GM23338 (cell line): ENCODE results near the gene MUC6. TPM values are rescaled to one million over a fixed set of nuclear protein-coding genes. Genes with fewer than 3 reads are reported as not detected.
A peak's percentile ranks its signal among the peaks of the same experiment; 100 is the strongest.

ENCODE experiments used
- ATAC-seq: fragments of 200-7000 bp; cut with Tn5 transposase; 3 replicates; pipeline ENCODE4 v1.9.1; 2020
- DNase-seq: peaks from one replicate; pipeline ENCODE4 v3.0.0-alpha.2; 2015; ENCODE audit warnings: low spot score
- H2AFZ ChIP-seq: fragments of 200-600 bp; sonication (generic); 2 replicates; pipeline ENCODE4 v1.8.0; 2016; ENCODE audit warnings: antibody characterized with exemption, mild to moderate bottlenecking, moderate library complexity
- H3F3A ChIP-seq: fragments of 200-600 bp; sonication (generic); replicated peaks from 2 replicates; pipeline ENCODE4 v1.8.0; 2017; ENCODE audit warnings: antibody characterized with exemption, mixed run types, low read depth
- H3K27ac ChIP-seq: fragments of 200-600 bp; sonication (generic); 2 replicates; pipeline ENCODE4 v1.6.1; 2016; ENCODE audit warnings: low read depth
- H3K27me3 ChIP-seq: fragments of 200-600 bp; sonication (generic); 2 replicates; pipeline ENCODE4 v1.8.0; 2016; ENCODE audit warnings: mild to moderate bottlenecking, mixed run types, moderate library complexity; ENCODE audit not compliant: insufficient read depth
- H3K36me3 ChIP-seq: fragments of 200-600 bp; sonication (generic); 2 replicates; pipeline ENCODE4 v1.8.0; 2016; ENCODE audit warnings: mild to moderate bottlenecking; ENCODE audit not compliant: insufficient read depth
- H3K4me1 ChIP-seq: fragments of 200-600 bp; sonication (generic); 2 replicates; pipeline ENCODE4 v1.8.0; 2016; ENCODE audit warnings: mild to moderate bottlenecking, moderate library complexity; ENCODE audit not compliant: insufficient read depth
- H3K4me2 ChIP-seq: fragments of 200-600 bp; sonication (generic); 2 replicates; pipeline ENCODE4 v1.7.1; 2017; ENCODE audit warnings: mixed run types
- H3K4me3 ChIP-seq: fragments of 200-600 bp; sonication (generic); 2 replicates; pipeline ENCODE4 v1.6.1; 2016; ENCODE audit warnings: mixed run types
- H3K79me2 ChIP-seq: fragments of 200-600 bp; sonication (generic); replicated peaks from 2 replicates; pipeline ENCODE4 v1.8.0; 2017; ENCODE audit warnings: mild to moderate bottlenecking; ENCODE audit not compliant: insufficient read depth
- H3K9me2 ChIP-seq: fragments of 200-600 bp; sonication (generic); 2 replicates; pipeline ENCODE4 v1.8.0; 2017; ENCODE audit not compliant: insufficient read depth
- H4K20me1 ChIP-seq: fragments of 200-600 bp; sonication (generic); replicated peaks from 2 replicates; pipeline ENCODE4 v1.8.0; 2017; ENCODE audit warnings: mild to moderate bottlenecking; ENCODE audit not compliant: insufficient read depth
- H3K27ac Mint-ChIP-seq: 2 replicates; pipeline ENCODE4 v1.8.0; 2020; ENCODE audit warnings: inconsistent platforms, mild to moderate bottlenecking, moderate library complexity, mixed read lengths
- H3K27me3 Mint-ChIP-seq: 3 replicates; pipeline ENCODE4 v1.8.0; 2022; ENCODE audit warnings: low read depth, mild to moderate bottlenecking, moderate library complexity, mixed read lengths, inconsistent platforms; ENCODE audit not compliant: insufficient read depth, poor library complexity
- H3K36me3 Mint-ChIP-seq: 3 replicates; pipeline ENCODE4 v1.8.0; 2021; ENCODE audit warnings: low read depth, mild to moderate bottlenecking, inconsistent platforms, moderate library complexity, mixed read lengths
- H3K4me1 Mint-ChIP-seq: 3 replicates; pipeline ENCODE4 v1.8.0; 2020; ENCODE audit warnings: mild to moderate bottlenecking, inconsistent platforms, mixed read lengths
- H3K4me3 Mint-ChIP-seq: 3 replicates; pipeline ENCODE4 v1.8.0; 2021; ENCODE audit warnings: moderate library complexity, mild to moderate bottlenecking, inconsistent platforms, mixed read lengths
- H3K9me3 Mint-ChIP-seq: 3 replicates; pipeline ENCODE4 v1.8.0; 2020; ENCODE audit warnings: moderate library complexity, mild to moderate bottlenecking, inconsistent platforms, mixed read lengths
- CREB1 ChIP-seq: fragments of 250-450 bp; sonication (Bioruptor Pico); IDR thresholded peaks from 2 replicates; pipeline ENCODE4 v1.5.0; 2020; ENCODE audit warnings: low read depth, mild to moderate bottlenecking, moderate library complexity
- EZH2 ChIP-seq: fragments of 200-600 bp; sonication (generic); IDR thresholded peaks from one replicate; pipeline ENCODE4 v1.8.0; 2017; ENCODE audit warnings: antibody characterized with exemption, mild to moderate bottlenecking, low read depth; ENCODE audit not compliant: unreplicated experiment
- JUNB ChIP-seq: IDR thresholded peaks from one replicate; pipeline ENCODE4 v1.6.1; 2016; ENCODE audit warnings: antibody characterized with exemption; ENCODE audit not compliant: unreplicated experiment
- NANOG ChIP-seq: IDR thresholded peaks from 2 replicates; pipeline ENCODE4 v1.6.1; 2016; ENCODE audit warnings: antibody characterized with exemption, borderline replicate concordance
- POLR2AphosphoS5 ChIP-seq: IDR thresholded peaks from 2 replicates; pipeline ENCODE4 v1.6.1; 2016; ENCODE audit warnings: antibody characterized with exemption, low read depth
- STAT1 ChIP-seq: IDR thresholded peaks from one replicate; pipeline ENCODE4 v1.6.1; 2016; ENCODE audit warnings: antibody characterized with exemption; ENCODE audit not compliant: unreplicated experiment
- ZNF114 ChIP-seq: fragments of 250-450 bp; sonication (Bioruptor Pico); IDR thresholded peaks from 2 replicates; pipeline ENCODE4 v1.5.0; 2020; ENCODE audit warnings: mild to moderate bottlenecking, moderate library complexity
- ZNF331 ChIP-seq: fragments of 250-450 bp; sonication (Bioruptor Pico); IDR thresholded peaks from 2 replicates; pipeline ENCODE4 v1.5.0; 2020; ENCODE audit warnings: low read depth, mild to moderate bottlenecking, moderate library complexity
- polyA plus RNA-seq: library from polyadenylated mRNA; unstranded; fragments of >200 nt; fragmentation: Nextera tagmentation; extraction: Ambion mirVana; gene quantifications from 2 replicates; pipeline ENCODE4 v1.2.1, GENCODE V29; 2016
- total RNA-seq: library from RNA; depleted of rRNA; stranded (reverse); fragments of >200 nt; shearing (Covaris generic); gene quantifications from 2 replicates; pipeline ENCODE4 v1.2.3, GENCODE V29; 2014
- TF ChIP-seq, protein P1 (sequence below), 2 experiments: fragments of 200-600 bp in 1 of 2; sonication (generic) in 1 of 2; conservative IDR thresholded peaks; 2 replicates each; pipeline versions ENCODE4 v1.5.1 to v1.6.1; 2016 to 2017; ENCODE audit warnings: antibody characterized with exemption in 2 of 2, low read depth in 2 of 2, mild to moderate bottlenecking in 2 of 2, moderate library complexity in 1 of 2
- TF ChIP-seq, protein P2 (sequence below): IDR thresholded peaks from 2 replicates; pipeline ENCODE4 v1.6.1; 2016; ENCODE audit warnings: antibody characterized with exemption

The MUC6 gene
- total and polyA plus RNA-seq, 2 experiments from 2014 or later = not detected

DNA sequence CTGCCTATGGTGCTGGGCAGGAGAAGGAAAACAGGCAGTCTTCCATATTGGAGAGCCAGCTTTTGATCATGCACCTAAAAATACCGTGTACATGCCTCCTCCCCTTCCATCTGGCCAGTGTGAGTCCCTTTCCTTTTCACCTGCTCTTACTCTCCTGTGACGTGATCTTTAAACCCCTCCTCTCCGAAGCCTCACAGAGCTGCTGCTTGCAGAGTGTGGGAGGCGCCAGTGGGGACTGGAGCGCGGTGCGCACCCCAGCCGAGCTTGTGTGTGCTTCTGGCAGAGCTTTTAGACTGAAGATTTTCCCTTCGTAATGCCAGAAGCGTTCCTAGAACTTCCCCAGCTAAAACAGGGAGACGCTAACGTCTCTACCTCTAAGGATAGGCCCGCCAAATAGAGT is 29.8 kb downstream of the MUC6 start:
- Histone ChIP-seq H2AFZ (no peak overlapping the region), H3K27ac (0 out of 2 replicates have a peak overlapping the region, but pooled peaks have one; percentile 50), H3F3A (no peaks in the 10 kb centered on the region), H3K4me2 (no peak overlapping the region), H3K27me3 (no peaks in the 10 kb centered on the region), H3K4me1 (no peaks in the 10 kb centered on the region), H3K9me2 (no peaks in the 10 kb centered on the region), H3K36me3 (peaks cover 11% of the 10 kb centered on the region; the same call in 1 of the 2 replicates), H4K20me1 (peaks cover 12% of the 10 kb centered on the region), H3K79me2 (no peaks in the 10 kb centered on the region), H3K4me3 (no peak overlapping the region)
- ATAC-seq (no peak), DNase-seq (no peak)
- H3K36me3 Mint-ChIP-seq = peaks cover 44% of the 10 kb centered on the region
- TF ChIP-seq POLR2AphosphoS5 (no peak), CREB1 (CRISPR knock-in tag) (no peak), EZH2 (no peak), ZNF114 (no peak), STAT1 (no peak), JUNB (no peak), NANOG (no peak)
- TF ChIP-seq, protein P1, sequence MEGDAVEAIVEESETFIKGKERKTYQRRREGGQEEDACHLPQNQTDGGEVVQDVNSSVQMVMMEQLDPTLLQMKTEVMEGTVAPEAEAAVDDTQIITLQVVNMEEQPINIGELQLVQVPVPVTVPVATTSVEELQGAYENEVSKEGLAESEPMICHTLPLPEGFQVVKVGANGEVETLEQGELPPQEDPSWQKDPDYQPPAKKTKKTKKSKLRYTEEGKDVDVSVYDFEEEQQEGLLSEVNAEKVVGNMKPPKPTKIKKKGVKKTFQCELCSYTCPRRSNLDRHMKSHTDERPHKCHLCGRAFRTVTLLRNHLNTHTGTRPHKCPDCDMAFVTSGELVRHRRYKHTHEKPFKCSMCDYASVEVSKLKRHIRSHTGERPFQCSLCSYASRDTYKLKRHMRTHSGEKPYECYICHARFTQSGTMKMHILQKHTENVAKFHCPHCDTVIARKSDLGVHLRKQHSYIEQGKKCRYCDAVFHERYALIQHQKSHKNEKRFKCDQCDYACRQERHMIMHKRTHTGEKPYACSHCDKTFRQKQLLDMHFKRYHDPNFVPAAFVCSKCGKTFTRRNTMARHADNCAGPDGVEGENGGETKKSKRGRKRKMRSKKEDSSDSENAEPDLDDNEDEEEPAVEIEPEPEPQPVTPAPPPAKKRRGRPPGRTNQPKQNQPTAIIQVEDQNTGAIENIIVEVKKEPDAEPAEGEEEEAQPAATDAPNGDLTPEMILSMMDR (conservative IDR thresholded peaks at IDR 0.05; ENCODE audit: low read depth in 2 of 2) = no peak
- TF ChIP-seq, protein P2, sequence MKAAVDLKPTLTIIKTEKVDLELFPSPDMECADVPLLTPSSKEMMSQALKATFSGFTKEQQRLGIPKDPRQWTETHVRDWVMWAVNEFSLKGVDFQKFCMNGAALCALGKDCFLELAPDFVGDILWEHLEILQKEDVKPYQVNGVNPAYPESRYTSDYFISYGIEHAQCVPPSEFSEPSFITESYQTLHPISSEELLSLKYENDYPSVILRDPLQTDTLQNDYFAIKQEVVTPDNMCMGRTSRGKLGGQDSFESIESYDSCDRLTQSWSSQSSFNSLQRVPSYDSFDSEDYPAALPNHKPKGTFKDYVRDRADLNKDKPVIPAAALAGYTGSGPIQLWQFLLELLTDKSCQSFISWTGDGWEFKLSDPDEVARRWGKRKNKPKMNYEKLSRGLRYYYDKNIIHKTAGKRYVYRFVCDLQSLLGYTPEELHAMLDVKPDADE = no peak
- no peaks in the 10 kb centered on the region; the same call in 2 of the 3 replicates for H3K4me1 Mint-ChIP-seq
- no peaks in the 10 kb centered on the region; the same call in 1 of the 3 replicates for H3K9me3 Mint-ChIP-seq
- H3K27me3 Mint-ChIP-seq = peaks cover 7% of the 10 kb centered on the region
- no peak overlapping the region for H3K4me3 Mint-ChIP-seq
- 0 out of 2 replicates have a peak overlapping the region, but pooled peaks have one; percentile 43 for H3K27ac Mint-ChIP-seq

DNA sequence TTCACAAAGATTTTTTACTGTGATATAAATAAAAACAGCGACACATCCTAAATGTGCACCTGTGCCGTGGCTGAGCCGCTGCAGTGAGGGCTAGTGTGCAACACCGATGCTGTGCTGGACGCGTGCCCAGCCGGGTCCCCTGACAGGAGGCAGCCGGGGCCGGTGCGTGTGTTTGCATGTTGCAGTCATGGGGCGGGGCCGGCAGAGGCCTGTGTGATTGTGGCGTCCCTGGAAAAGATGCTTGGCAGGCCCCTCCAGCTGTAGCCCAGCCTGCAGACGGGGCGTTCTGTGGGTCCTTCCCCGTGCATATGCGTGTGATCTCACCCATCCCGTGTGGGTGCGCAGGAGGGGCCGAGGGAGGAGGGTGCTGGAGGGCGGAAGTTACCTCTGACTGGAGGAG is 30.6 kb downstream of the MUC6 start:
- no peaks in the 10 kb centered on the region; the same call in 2 of the 3 replicates for H3K4me1 Mint-ChIP-seq
- no peaks in the 10 kb centered on the region; the same call in 1 of the 3 replicates for H3K9me3 Mint-ChIP-seq
- DNase-seq (no peak), ATAC-seq (no peak)
- Histone ChIP-seq H4K20me1 (peaks cover 12% of the 10 kb centered on the region), H3K4me1 (no peaks in the 10 kb centered on the region), H2AFZ (no peak overlapping the region), H3K4me2 (no peak overlapping the region), H3K36me3 (peaks cover 11% of the 10 kb centered on the region; the same call in 1 of the 2 replicates), H3F3A (no peaks in the 10 kb centered on the region), H3K9me2 (no peaks in the 10 kb centered on the region), H3K4me3 (no peak overlapping the region), H3K27ac (no peak overlapping the region; the same call in 1 of the 2 replicates), H3K79me2 (no peaks in the 10 kb centered on the region), H3K27me3 (no peaks in the 10 kb centered on the region)
- H3K27me3 Mint-ChIP-seq = peaks cover 10% of the 10 kb centered on the region
- peaks cover 52% of the 10 kb centered on the region for H3K36me3 Mint-ChIP-seq
- H3K27ac Mint-ChIP-seq = no peak overlapping the region
- H3K4me3 Mint-ChIP-seq = no peak overlapping the region
- TF ChIP-seq ZNF114 (no peak), CREB1 (CRISPR knock-in tag) (no peak), ZNF331 (CRISPR knock-in tag) (no peak)
- TF ChIP-seq, protein P2 = no peak
